ENCODE results near the gene PRKG1. TPM values are rescaled to one million over a fixed set of nuclear protein-coding genes. Genes with fewer than 3 reads are reported as not detected.

The PRKG1 gene
- total and polyA plus RNA-seq, 2 of the 8 experiments (the other 6 are each of a cell fraction or from before 2014, with no cell fraction given) = 4.2 to 15.2 TPM

DNA sequence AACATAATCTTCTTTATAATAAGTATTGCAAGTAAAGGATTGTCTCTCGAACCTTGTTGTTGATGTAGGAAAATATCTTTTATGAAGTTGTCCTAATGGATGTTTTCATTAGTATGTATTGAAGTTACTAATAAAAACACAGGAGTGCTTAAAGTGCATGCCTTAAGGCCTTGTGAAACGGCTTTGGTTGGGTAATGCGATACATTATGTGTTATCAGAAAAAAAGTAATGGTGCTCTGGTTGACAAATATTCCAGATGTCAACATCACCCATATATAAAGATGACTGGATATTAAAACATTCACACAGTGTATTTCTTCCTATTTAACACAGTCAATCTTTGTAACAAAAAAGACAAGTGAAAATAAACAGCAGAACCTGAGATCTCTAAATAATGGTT, 310.7 kb downstream of the PRKG1 start:
- Histone ChIP-seq H3K4me1 (replicated peaks in 1 of 4; ENCODE audit: control insufficient read depth in 3 of 4, insufficient read depth in 4 of 4, low read length in 3 of 4) (no peaks in the 10 kb centered on the region), H3K4me2 (ENCODE audit: insufficient read depth in 1 of 2, low read depth in 2 of 2, low read length in 2 of 2) (no peak overlapping the region), H2BK15ac (ENCODE audit: low read length) (no peak overlapping the region), H3K27ac (ENCODE audit: low read depth, low read length) (no peak overlapping the region), H3K14ac (ENCODE audit: insufficient read length) (no peak overlapping the region), H2AFZ (ENCODE audit: low read length) (no peak overlapping the region), H3K18ac (ENCODE audit: extremely low read depth, low read length) (no peak overlapping the region), H3K23me2 (ENCODE audit: low read depth, low read length) (no peaks in the 10 kb centered on the region), H2BK12ac (ENCODE audit: low read depth, low read length) (no peak overlapping the region), H3K36me3 (ENCODE audit: control insufficient read depth in 2 of 4, insufficient read depth in 4 of 4, low read length in 3 of 4) (peaks cover 0 to 2% (median 0%) of the 10 kb centered on the region in 4 experiments; a peak in 1 of 8 replicates), H3K9ac (replicated peaks in 1 of 4; ENCODE audit: extremely low read depth in 1 of 4, low read depth in 3 of 4, low read length in 3 of 4) (no peak overlapping the region), H3K9me3 (ENCODE audit: insufficient read depth in 2 of 2, low read depth in 1 of 2, low read length in 1 of 2) (no peaks in the 10 kb centered on the region), H3K4ac (replicated peaks; ENCODE audit: insufficient read length, low read depth, low read length) (no peak overlapping the region), H3K23ac (ENCODE audit: insufficient read length) (no peak overlapping the region), H2BK5ac (ENCODE audit: low read depth, low read length) (no peak overlapping the region), H3K56ac (replicated peaks; ENCODE audit: insufficient read length, low read depth, low read length) (no peak overlapping the region), H2BK20ac (ENCODE audit: low read length) (no peak overlapping the region), H3K4me3 (ENCODE audit: extremely low read depth in 1 of 4, insufficient read depth in 2 of 4, low read depth in 3 of 4, low read length in 4 of 4) (no peak overlapping the region), H3K79me1 (ENCODE audit: low read depth, low read length) (no peaks in the 10 kb centered on the region), H4K5ac (ENCODE audit: insufficient read length, low read depth, low read length) (no peak overlapping the region), H4K20me1 (replicated peaks in 1 of 2; ENCODE audit: control insufficient read depth in 1 of 2, insufficient read depth in 2 of 2, low read length in 2 of 2) (no peaks in the 10 kb centered on the region), H3K27me3 (replicated peaks in 1 of 4; ENCODE audit: control insufficient read depth in 3 of 4, extremely low read depth in 1 of 4, insufficient read depth in 3 of 4, low read length in 3 of 4) (no peaks in the 10 kb centered on the region), H2BK120ac (replicated peaks; ENCODE audit: low read depth, low read length) (no peak overlapping the region), H4K8ac (ENCODE audit: extremely low read depth, insufficient read depth, low read length) (no peak overlapping the region), H4K91ac (replicated peaks; ENCODE audit: insufficient read length, low read length) (no peak overlapping the region), H2AK5ac (ENCODE audit: low read depth, low read length) (no peak overlapping the region), H3K79me2 (ENCODE audit: control insufficient read depth in 1 of 2, insufficient read depth in 2 of 2, low read length in 2 of 2) (no peaks in the 10 kb centered on the region)
- FAIRE-seq (no peak), DNase-seq (ENCODE audit: low read depth in 1 of 2, low spot score in 2 of 2) (no peak)
- POLR2A ChIA-PET (ENCODE audit: partially characterized antibody) = interaction anchor here (1.2 kb wide), 1 partner anchor 12 kb away, joined by 3 read pairs; no protein-coding TSS in a partner anchor
- CTCF ChIA-PET (ENCODE audit: partially characterized antibody) = no interaction called here
- WGBS, 2 experiments (ENCODE audit: extremely low coverage in 1 of 2, insufficient coverage in 1 of 2, insufficient read length in 1 of 2, insufficient replicate concordance in 2 of 2, low coverage in 1 of 2, low lambda C conversion rate in 2 of 2, missing lambda C conversion rate in 1 of 2) = 97% methylated on average over 3 of the region's 3 CpGs; no CpG with 5 or more reads in 1 of the 2 experiments

Measured in H1 (cell line).